EH (cell line): Measurements from ENCODE around the gene ANO2.

Source experiments
- DNase-seq: peaks from one replicate; pipeline ENCODE4 v3.0.0-alpha.2; 2015; ENCODE audit warnings: low read depth

ANO2 gene

GRCh38 chr12:5916785-5917290 lies 28.2 kb downstream of the ANO2 start:
- DNase-seq = no peak

- no peak for DNase-seq
Measured at GRCh38 chr12:5915511-5915910, 29.5 kb downstream of the ANO2 start.

- DNase-seq = no peak
Measured at GRCh38 chr12:5914387-5915149, 30.5 kb downstream of the ANO2 start.

- DNase-seq = no peak
Measured at GRCh38 chr12:5913387-5913786, 31.7 kb downstream of the ANO2 start.

GRCh38 chr12:5912437-5913334 lies 32.4 kb downstream of the ANO2 start:
- DNase-seq = no peak

GRCh38 chr12:5912011-5912410 lies 33.0 kb downstream of the ANO2 start:
- no peak for DNase-seq

GRCh38 chr12:5910790-5911548 lies 34.1 kb downstream of the ANO2 start:
- DNase-seq = no peak

GRCh38 chr12:5909560-5909959 lies 35.5 kb downstream of the ANO2 start:
- no peak for DNase-seq

- DNase-seq = no peak
Measured at GRCh38 chr12:5908251-5908650, 36.8 kb downstream of the ANO2 start.

- no peak for DNase-seq
Measured at GRCh38 chr12:5907807-5908206, 37.3 kb downstream of the ANO2 start.

- DNase-seq = no peak
Measured at GRCh38 chr12:5905757-5906156, 39.3 kb downstream of the ANO2 start.

GRCh38 chr12:5904969-5905368 lies 40.1 kb downstream of the ANO2 start:
- DNase-seq = no peak

- no peak for DNase-seq
Measured at GRCh38 chr12:5904441-5904840, 40.6 kb downstream of the ANO2 start.

- DNase-seq = no peak
Measured at GRCh38 chr12:5902736-5903135, 42.3 kb downstream of the ANO2 start.

GRCh38 chr12:5901416-5901815 lies 43.6 kb downstream of the ANO2 start:
- no peak for DNase-seq

- DNase-seq = no peak
Measured at GRCh38 chr12:5900533-5901205, 44.4 kb downstream of the ANO2 start.

- DNase-seq = no peak
Measured at GRCh38 chr12:5900076-5900475, 45.0 kb downstream of the ANO2 start.

- DNase-seq = no peak
Measured at GRCh38 chr12:5899675-5900074, 45.4 kb downstream of the ANO2 start.

- DNase-seq = no peak
Measured at GRCh38 chr12:5898874-5899273, 46.2 kb downstream of the ANO2 start.

GRCh38 chr12:5889381-5890047 lies 55.5 kb downstream of the ANO2 start:
- DNase-seq = peak; percentile 4

GRCh38 chr12:5888816-5889315 lies 56.2 kb downstream of the ANO2 start:
- no peak for DNase-seq
